Measurements from ENCODE around the gene BRMS1. TPM values are rescaled to one million over a fixed set of nuclear protein-coding genes. Genes with fewer than 3 reads are reported as not detected.

The BRMS1 gene
- total and polyA plus RNA-seq, 2 experiments from 2014 or later, result 46.2 to 65.9 TPM

DNA sequence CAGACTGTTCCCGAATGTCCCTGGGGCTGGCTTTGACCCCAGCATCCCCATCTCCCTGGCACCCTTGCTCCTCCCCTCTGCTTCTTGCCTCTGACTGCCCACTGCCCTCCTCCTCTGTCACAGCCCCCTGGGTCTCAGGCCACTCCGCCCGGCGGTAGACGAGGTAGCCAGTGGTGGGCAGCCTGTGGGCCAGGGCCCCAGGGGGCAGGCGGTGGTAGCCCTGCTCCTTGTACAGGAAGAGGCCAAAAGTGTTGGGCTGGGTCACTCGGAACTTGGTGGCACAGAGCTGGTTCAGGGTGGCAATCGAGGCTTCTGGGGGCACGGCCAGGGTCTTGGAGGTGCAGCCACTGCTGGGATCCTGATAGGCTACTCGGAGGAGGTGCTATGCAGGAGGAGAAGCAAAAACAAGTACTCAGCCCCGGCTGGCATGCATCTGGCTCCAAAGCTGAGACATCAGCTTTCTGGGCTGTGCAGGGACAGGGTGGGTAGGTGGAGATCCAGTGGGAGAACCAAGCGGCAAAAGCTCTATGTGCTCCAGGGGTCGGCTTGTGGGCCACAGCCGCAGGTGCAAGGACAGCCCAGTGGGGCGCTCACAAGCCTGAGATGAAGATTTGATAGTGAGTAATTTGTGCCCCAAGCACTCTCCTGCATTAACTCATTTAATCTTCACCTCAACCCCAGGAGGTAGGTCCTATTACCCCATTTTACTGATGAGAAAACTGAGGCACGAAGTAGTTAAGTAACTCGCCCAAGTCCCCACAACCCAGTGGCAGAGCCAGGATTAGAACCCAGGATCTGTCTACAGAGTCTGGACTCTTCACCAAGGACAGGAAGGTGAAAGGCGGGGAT, 12.3 kb downstream of the BRMS1 start:
- no peak overlapping the region for H3K4me2 ChIP-seq (ENCODE audit: unreplicated experiment)
- H2AFZ ChIP-seq, result no peak overlapping the region
- peaks cover 39% of the 10 kb centered on the region for H3K79me2 ChIP-seq (ENCODE audit: insufficient read depth)
- no peaks in the 10 kb centered on the region for H3K9me2 ChIP-seq (ENCODE audit: insufficient read depth)
- TF ChIP-seq EZH2 (IDR thresholded peaks at IDR 0.05; ENCODE audit: insufficient read depth, poor library complexity, severe bottlenecking), result no peak
- no peaks in the 10 kb centered on the region for H3K27me3 ChIP-seq (replicated peaks; ENCODE audit: insufficient read depth)
- no peaks in the 10 kb centered on the region for H4K20me1 ChIP-seq (ENCODE audit: insufficient read depth)
- WGBS, 2 experiments (ENCODE audit: low coverage in 1 of 2, low lambda C conversion rate in 2 of 2, missing lambda C conversion rate in 2 of 2), result 75 to 76% methylated on average over 18 of the region's 18 CpGs
- in situ Hi-C loops (cut with MboI), result no loop called here
- no peak for DNase-seq
- no peaks in the 10 kb centered on the region; the same call in 1 of the 2 replicates for H3K36me3 ChIP-seq (ENCODE audit: low read depth)
- peaks cover 41% of the 10 kb centered on the region for H3F3A ChIP-seq (ENCODE audit: insufficient read depth)
- no peak overlapping the region for H3K27ac ChIP-seq
- no peaks in the 10 kb centered on the region for H3K9me3 ChIP-seq (ENCODE audit: low read depth)
- peaks cover 26% of the 10 kb centered on the region for H3K4me1 ChIP-seq (ENCODE audit: insufficient read depth)
- no peak overlapping the region for H3K4me3 ChIP-seq
- H3K9ac ChIP-seq, result no peak overlapping the region

DNA sequence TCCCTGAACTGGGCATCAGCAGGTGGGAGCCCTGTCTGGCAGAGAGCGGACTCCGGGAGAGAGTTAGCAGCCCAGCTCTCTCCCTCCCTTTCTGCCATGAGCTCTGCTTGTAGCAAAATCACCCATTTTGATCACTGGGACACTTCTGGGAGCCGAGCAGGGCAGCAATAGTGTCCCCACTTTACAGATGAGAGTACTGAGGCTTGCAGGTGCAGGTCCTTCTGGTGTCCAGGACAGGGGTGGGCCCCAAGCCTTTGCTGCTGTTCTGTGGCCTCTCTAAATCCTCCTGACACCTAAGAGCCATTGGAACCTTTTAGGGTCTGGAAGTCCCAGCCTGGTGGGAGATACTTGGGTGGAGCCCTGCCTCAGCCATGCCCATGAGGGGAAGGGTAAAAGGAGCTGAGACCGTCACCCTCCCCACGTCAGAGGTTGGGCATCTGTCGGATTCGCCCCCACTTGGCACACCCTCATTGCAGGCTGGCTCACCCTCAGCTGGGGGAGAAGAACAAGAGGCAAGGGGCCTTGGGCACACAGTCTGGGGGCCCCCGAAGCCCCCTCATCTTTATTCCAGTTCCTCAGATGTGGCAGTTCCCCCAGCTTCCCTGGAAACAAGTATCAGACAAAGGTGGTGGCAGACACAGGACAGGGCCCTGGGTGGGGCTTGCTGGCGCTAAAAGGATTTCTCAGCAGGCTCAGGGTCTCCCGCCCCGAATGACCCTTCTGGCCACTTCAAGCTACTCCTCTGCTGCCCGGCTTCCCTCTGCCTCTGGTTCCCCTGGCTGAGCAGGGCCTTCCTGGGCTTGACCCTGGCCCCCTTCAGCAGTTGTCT, 13.1 kb downstream of the BRMS1 start:
- peaks cover 39% of the 10 kb centered on the region for H3K79me2 ChIP-seq (ENCODE audit: insufficient read depth)
- no peak for DNase-seq
- H3K4me2 ChIP-seq (ENCODE audit: unreplicated experiment), result no peak overlapping the region
- no peak overlapping the region for H3K27ac ChIP-seq
- peaks cover 23% of the 10 kb centered on the region for H3K4me1 ChIP-seq (ENCODE audit: insufficient read depth)
- H3K36me3 ChIP-seq (ENCODE audit: low read depth), result no peaks in the 10 kb centered on the region; the same call in 1 of the 2 replicates
- no peaks in the 10 kb centered on the region for H3K9me3 ChIP-seq (ENCODE audit: low read depth)
- H3K4me3 ChIP-seq, result no peak overlapping the region
- in situ Hi-C loops (cut with MboI), result no loop called here
- WGBS, 2 experiments (ENCODE audit: low coverage in 1 of 2, low lambda C conversion rate in 2 of 2, missing lambda C conversion rate in 2 of 2), result 89 to 92% methylated on average over 12 of the region's 12 CpGs
- no peak overlapping the region for H3K9ac ChIP-seq
- no peaks in the 10 kb centered on the region for H4K20me1 ChIP-seq (ENCODE audit: insufficient read depth)
- H3K9me2 ChIP-seq (ENCODE audit: insufficient read depth), result no peaks in the 10 kb centered on the region
- H3K27me3 ChIP-seq (replicated peaks; ENCODE audit: insufficient read depth), result no peaks in the 10 kb centered on the region
- no peak overlapping the region for H2AFZ ChIP-seq
- TF ChIP-seq EZH2phosphoT487 (IDR thresholded peaks at IDR 0.05; ENCODE audit: insufficient read depth, low read depth), result no peak
- TF ChIP-seq EZH2 (IDR thresholded peaks at IDR 0.05; ENCODE audit: insufficient read depth, poor library complexity, severe bottlenecking), result no peak
- H3F3A ChIP-seq (ENCODE audit: insufficient read depth), result peaks cover 39% of the 10 kb centered on the region

DNA sequence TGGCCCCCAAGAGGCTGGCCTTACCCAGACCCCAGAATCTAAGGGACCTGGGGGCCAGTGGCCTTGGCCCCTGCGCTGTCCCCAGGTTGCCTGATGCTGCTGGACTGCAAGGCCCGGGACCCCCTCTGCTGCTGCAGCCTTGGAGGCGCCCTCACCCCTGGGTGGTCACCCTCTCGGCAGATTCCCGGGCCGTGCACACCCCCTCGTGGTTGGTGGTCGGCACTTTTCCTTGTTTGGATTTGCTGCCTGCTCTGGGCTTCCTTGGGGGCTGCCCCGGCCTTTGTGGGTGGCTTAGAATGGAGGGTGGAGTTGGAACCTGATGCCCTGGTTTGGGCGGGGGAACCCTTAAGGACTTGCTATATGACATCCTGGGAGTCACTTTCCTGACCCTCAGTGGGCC, 14.0 kb downstream of the BRMS1 start:
- WGBS, 2 experiments (ENCODE audit: low coverage in 1 of 2, low lambda C conversion rate in 2 of 2, missing lambda C conversion rate in 2 of 2), result 73 to 74% methylated on average over 10 of the region's 10 CpGs
- TF ChIP-seq EZH2phosphoT487 (IDR thresholded peaks at IDR 0.05; ENCODE audit: insufficient read depth, low read depth) (no peak), EZH2 (IDR thresholded peaks at IDR 0.05; ENCODE audit: insufficient read depth, poor library complexity, severe bottlenecking) (no peak)
- peaks cover 29% of the 10 kb centered on the region for H3K4me1 ChIP-seq (ENCODE audit: insufficient read depth)

DNA sequence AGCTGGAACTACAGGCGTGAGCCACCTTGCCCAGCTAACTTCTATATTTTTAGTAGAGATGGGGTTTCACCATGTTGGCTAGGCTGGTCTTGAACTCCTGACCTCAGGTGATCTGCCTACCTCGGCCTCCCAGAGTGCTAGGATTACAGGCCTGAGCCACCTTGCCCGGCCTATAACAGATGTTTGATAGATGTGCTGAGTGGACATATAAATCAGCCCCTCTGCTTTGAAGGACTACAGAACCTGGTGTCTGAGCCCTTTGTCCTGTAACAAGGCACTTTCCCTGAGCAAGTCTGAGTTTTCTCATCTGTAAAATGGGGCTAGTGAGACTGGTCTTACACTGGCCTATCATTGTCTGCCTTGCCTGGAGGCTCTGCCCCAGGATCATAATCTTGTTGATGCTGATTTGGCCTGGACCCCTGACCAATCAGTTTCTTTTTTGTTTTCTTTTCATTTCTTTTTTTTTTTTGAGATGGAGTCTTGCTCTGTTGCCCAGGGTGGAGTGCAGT, 15.7 kb downstream of the BRMS1 start:
- no peaks in the 10 kb centered on the region for H3K9me2 ChIP-seq (ENCODE audit: insufficient read depth)
- H3K79me2 ChIP-seq (ENCODE audit: insufficient read depth), result peaks cover 20% of the 10 kb centered on the region
- no peak for TF ChIP-seq EZH2phosphoT487 (IDR thresholded peaks at IDR 0.05; ENCODE audit: insufficient read depth, low read depth)
- TF ChIP-seq EZH2 (IDR thresholded peaks at IDR 0.05; ENCODE audit: insufficient read depth, poor library complexity, severe bottlenecking), result no peak

More for the DNA sequence above, 14.0 kb downstream of the BRMS1 start:
- Histone ChIP-seq H3K9ac (no peak overlapping the region), H3K9me3 (ENCODE audit: low read depth) (no peaks in the 10 kb centered on the region), H3F3A (ENCODE audit: insufficient read depth) (peaks cover 39% of the 10 kb centered on the region), H3K4me2 (ENCODE audit: unreplicated experiment) (no peak overlapping the region), H3K4me3 (no peak overlapping the region), H3K79me2 (ENCODE audit: insufficient read depth) (peaks cover 37% of the 10 kb centered on the region), H3K36me3 (ENCODE audit: low read depth) (no peaks in the 10 kb centered on the region; the same call in 1 of the 2 replicates), H3K9me2 (ENCODE audit: insufficient read depth) (no peaks in the 10 kb centered on the region), H4K20me1 (ENCODE audit: insufficient read depth) (no peaks in the 10 kb centered on the region), H3K27ac (no peak overlapping the region), H2AFZ (no peak overlapping the region), H3K27me3 (replicated peaks; ENCODE audit: insufficient read depth) (no peaks in the 10 kb centered on the region)
- DNase-seq, result no peak
- in situ Hi-C loops (cut with MboI), result no loop called here

More for the DNA sequence above, 15.7 kb downstream of the BRMS1 start:
- peaks cover 41% of the 10 kb centered on the region for H3F3A ChIP-seq (ENCODE audit: insufficient read depth)
- peak overlapping the region; percentile 95 for H3K27ac ChIP-seq
- H3K27me3 ChIP-seq (replicated peaks; ENCODE audit: insufficient read depth), result no peaks in the 10 kb centered on the region
- H3K36me3 ChIP-seq (ENCODE audit: low read depth), result no peaks in the 10 kb centered on the region; the same call in 1 of the 2 replicates
- DNase-seq, result no peak
- no peaks in the 10 kb centered on the region for H4K20me1 ChIP-seq (ENCODE audit: insufficient read depth)
- no peak overlapping the region for H2AFZ ChIP-seq
- H3K4me2 ChIP-seq (ENCODE audit: unreplicated experiment), result no peak overlapping the region
- 74 to 81% methylated on average over 3 of the region's 3 CpGs for WGBS, 2 experiments (ENCODE audit: low coverage in 1 of 2, low lambda C conversion rate in 2 of 2, missing lambda C conversion rate in 2 of 2)
- peak overlapping the region; percentile 76; the same call in 1 of the 2 replicates for H3K9ac ChIP-seq
- in situ Hi-C loops (cut with MboI), result no loop called here
- H3K4me1 ChIP-seq (ENCODE audit: insufficient read depth), result peaks cover 46% of the 10 kb centered on the region
- no peak overlapping the region for H3K4me3 ChIP-seq
- no peaks in the 10 kb centered on the region for H3K9me3 ChIP-seq (ENCODE audit: low read depth)
